HG03159 (cell line): ENCODE data around the gene BRD1.
"Not testable (repeated sequence)": the region's sequence is repeated elsewhere in the genome, so short reads cannot be mapped to it uniquely, and the experiment has no call there.

Source experiments
- ATAC-seq: cut with Tn5 transposase; IDR thresholded peaks from one replicate; pipeline ENCODE4 v1.9.1; 2021; ENCODE audit warnings: mild to moderate bottlenecking, moderate library complexity; ENCODE audit not compliant: unreplicated experiment

BRD1 gene

DNA sequence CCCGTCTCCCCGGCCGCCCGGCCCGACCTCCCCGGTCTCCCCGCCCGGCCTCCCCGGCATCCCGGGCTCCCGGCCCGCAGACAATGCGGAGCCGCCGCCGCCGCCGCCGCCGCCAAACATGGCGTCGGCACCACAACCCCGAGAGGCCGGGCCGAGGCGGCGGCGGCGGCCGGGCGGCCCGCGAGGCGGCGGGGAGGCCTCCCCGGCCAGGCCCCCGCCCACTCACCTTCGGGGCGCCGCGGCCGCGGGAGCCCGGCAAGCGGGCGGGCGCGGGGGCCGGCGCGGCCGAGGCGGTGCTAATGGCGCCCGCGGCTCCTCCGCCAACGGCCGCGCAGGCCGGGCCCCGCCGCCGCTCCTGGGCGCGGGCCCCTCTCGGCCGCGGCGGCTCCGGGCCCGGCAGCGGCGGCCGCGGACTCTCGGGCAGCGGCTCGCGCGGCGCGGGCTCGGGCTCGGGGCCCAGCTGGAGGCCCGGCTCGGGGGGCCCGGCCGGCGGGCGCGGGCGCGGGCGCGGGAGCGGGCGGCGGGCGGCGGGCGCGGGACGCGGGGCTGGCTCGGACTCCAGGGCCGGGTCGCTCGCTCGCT lies 311 bp downstream of the BRD1 start:
- ATAC-seq: no peak

DNA sequence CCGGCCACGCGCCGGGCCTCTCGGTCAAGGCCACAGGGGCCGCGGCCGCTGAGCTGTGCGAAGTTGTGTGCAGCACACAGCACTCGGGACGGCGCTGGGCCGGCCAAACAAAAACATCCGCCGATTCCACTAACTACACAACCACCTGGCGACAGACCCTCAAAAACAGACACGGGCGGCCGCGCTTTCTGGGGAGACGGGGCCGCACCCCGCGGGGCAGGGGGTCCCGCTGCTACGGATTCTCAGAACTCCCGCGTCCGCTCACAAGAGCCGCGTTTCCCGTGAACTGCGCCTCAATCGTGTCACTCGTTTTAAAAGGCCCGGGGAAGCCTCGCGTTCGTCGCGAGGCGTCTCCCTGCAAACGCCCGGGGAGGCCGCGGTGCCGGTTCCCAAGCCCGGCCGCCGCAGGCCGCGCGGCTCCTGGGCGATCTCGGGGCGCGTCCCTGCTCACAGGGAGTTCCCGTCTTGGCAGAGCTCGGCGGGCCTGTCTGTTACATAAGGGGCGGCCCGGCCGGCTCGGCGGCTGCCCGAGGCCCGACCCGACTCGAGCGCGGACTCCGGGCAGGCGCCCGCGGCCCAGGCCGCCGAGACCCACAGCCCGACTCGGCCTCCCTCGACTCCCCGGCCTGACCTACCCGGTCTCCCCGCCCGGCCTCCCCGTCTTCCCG lies 936 bp downstream of the BRD1 start:
- ATAC-seq: no peak

DNA sequence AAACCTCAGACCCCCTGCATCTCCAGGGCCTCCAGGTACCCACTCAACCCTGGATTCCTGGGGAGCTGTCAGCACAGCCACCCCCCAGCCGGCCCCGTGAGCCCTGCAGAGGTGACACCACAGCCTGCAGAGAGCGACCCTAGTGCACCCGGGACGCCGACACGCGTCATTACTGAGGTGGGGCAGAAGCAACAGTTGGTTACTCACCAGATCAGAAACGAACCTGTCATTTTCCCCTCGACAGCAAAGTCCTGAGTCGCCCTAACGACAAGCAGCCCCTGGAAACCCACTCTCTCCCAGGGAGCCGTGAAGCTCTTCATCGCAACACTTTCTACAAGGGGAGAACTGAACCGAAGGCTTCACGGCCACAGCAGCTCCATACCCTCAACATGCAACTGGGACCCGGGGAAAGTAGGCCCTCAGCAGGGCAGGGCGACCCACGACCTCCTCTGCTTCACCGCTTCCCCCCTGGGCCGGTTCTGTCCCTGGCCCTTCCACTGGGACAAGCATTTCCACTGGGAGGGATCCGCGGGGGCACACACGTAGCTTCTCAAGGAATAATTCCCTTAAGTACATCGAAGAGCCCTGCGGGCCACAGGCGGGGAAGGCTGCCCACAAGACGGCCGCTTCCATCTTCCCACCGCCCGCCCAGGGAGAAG lies 1.6 kb downstream of the BRD1 start:
- ATAC-seq: no peak

DNA sequence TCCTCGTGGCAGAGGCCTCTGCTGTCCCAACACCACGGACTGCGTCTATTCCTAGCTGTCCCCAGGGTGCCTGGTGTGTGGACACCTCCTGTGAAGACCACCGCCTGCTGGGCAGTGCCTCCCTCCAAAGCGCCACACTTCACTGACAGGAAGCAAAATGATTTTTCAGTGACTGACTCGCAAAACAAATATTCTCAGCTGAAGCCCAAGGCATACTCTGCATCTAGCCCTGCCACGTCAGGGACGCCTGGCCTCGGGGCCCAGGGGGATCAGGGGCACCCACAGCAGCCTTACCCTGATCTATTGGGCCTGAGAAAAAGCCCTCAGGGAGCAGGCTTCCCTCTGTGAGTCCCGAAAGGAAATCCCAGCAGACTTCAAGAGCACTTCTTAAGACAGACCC lies 2.2 kb downstream of the BRD1 start:
- no peak for ATAC-seq

DNA sequence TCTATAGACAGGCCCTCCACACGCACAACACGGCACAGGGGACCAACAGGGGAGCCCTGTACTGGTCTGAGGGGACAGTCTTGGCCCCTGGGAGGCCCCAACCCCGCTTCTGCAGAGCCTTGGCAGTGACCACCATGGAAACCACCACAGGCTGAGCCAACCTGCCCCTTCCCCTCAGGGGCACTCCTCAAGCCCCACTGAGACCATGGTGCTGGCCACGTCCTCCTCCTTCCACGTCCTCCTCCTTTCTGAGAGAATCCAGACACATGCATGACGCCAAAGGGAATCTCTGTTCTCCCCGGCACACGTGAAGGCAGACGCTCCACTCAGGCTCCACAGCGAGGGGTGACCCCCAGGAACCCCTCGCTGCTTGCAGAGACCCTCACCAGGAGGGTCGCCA lies 2.7 kb downstream of the BRD1 start:
- ATAC-seq: no peak

DNA sequence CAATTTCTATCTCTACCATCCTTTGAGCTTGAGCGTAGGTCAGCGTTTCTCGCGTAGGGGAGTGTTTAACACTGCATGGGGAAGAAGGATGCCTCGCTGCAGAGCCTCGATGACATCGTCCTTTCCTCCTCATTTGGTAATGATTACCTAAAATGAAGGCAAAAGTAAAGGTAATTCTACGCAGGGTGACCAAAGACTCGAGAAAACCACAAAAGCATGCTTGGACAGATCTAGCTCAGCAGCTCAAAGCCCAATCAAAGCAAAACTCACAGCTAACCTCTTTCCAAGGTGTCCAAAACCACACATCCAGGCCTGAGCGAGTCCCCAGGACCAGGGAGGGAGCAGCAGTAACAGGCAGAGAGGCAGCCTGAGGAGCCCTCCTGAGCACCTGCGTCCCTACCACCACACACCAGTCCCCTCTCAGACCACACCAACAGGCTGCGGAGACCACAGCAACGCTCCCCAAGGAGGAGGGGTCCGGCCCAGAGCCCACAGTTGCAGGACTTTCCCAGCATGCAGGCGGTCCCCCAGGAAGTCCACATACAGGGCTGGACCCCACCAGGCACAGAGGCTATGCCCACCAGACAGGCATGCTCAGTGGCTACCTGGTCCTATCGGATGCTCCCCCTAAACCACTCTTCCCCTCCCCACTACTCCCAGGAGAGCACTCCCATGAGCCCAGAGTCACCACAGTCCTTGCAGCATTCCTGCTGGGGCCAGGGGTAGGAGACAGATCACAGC lies 3.3 kb downstream of the BRD1 start:
- no peak for ATAC-seq

DNA sequence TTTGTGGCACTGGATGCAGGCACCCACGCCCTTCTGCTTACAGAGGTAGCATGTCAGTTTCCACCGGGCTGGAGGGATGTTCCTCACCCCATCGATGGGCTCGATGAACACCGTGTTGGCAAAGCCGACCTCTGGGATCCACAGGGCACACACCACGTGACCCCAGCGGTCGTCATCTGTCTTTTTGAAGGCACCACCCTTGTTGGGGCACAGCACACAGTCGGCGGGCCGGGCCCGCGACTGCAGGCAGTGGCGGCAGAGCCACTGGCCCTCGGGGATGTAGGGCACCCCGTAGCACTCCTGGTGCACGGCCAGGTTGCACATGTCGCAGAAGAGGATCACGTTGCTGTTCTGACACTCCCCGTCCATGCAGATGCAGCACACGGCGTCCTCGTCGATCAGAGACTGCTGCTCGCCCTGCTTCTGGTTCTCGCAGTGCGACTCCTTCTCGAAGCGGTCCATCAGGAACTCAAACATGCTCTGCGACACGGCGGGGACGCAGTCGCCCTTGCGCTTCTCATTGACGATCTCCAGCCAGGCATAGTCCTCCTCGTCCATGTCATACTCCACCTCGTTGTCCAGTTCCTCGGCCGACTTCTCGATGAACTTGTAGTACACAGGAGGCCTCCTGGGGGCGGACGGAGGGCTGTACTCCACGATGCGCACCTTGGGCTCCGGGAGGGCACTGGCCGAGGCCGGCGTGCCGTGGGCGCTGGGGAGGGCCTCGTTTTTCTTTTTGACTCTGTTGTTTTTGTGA lies 4.2 kb downstream of the BRD1 start:
- ATAC-seq: no peak

DNA sequence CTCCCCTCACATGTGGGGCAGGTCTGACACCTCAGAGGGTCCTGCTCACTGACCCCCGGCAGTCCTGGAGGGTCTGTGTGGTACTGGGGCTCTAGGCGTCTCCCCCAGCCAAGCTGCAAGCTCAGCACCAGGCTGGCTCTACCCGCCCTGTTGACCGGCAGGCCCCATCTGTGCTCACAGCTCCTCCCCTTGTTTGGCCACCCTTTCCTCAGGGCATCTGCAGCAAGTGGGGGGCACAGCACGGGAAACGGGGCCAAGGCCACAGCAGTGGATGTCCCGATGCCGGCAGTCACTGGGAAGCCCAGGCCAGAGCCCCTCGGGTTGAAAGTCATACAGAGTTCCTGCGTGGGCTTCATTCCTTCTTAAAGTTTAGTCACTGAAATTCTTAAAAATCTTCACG lies 5.9 kb downstream of the BRD1 start:
- not testable (repeated sequence) for ATAC-seq

DNA sequence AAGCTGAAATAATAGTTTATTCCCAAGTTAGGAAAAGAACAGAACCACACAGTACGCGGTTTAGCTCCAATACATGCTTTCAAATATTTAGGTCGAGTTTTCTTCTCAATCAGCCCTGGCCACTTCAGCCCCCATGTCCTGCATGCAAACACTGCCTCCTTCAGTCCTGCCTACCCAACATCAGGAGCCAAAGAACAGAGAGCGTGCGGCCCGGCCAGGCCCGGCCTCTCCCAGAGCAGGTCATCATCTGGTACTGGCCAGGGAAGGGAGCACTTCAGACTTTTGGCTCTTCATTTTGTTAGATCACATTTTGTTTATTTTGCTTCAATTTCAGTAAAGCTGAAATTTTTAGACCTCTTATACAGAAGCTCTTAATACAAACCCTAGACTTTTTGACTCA lies 6.7 kb downstream of the BRD1 start:
- no peak for ATAC-seq

DNA sequence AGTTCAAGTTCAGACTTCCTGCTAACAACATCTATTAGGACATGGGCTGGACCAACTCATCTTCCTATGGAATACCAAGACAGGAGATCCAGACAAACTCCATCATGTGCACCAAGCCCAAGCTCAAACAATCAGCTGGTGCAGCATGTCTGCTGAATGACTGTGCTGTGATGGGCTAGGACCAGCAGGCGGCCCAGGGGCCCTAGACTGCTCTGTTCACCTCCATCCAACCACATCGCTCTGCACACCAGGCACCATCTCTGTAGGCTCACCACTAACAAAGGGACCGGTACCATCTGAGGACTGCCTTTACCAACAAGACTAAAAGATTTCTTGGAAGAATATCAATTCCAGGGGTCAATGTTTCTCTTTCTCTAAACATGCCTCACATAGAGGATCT lies 10.3 kb downstream of the BRD1 start:
- ATAC-seq: no peak

DNA sequence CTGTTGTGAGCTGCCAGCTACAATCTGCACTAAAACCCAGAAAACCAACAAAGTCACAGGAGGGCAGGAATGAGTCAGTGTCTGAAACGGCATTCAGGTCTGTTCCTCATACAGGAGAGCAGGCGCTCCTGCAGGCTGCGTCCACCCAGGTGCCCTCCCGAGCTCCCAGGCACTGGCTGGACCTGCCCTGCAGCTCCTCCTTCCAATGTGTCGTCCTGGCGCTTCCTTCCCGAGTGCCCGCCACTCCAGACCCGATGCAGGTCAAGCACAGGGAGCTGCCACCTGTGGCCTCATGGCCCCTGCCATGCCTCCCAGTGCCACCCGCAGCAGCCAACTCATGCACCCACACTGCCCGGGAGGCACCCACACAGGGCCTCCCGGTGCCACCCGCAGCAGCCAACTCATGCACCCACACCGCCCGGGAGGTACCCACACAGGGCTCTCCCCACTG lies 12.0 kb downstream of the BRD1 start:
- no peak for ATAC-seq

DNA sequence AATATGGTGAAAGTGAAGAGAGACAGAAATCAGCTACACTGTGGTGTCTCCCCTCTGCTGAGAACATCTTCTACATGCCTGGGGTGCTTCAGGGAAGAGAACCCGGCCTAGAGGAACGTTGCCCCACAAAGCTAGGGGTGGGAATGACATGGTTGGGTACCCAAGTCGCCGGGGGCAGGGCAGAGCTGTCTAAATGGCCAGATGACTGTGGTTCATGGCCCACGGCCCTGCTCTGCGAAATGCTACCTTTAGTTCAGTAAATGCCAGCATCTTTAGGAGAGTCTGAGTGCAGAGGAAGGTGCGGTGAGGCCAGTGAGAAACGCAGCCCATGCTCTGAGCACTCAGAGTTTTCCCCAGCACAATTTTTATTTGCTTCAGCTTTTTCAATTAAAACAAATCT lies 12.8 kb downstream of the BRD1 start:
- ATAC-seq: no peak

DNA sequence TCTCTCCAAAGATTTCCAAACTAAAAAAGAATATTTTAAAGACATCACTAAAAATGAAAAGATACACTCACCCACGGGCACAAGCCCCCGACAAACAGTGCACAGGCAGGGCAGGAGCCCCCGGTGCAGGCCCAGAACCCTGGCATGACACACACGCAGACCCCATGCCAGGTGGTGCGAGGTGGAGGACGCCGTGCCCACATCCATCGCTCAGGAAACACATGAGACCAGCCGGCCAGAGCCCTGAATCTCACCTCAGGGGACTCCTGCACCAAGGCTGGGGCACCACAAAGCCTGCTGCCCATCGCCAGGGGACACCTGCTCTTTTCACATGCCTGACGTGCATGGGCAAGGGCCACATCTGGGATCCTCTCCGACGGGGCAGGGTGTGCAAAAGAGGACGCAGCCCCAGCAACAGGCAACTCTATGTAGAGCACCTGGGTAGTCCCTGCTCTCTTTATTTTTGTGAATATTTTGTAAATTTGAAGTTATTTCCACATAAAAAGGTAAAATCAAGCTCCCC lies 13.4 kb downstream of the BRD1 start:
- no peak for ATAC-seq

DNA sequence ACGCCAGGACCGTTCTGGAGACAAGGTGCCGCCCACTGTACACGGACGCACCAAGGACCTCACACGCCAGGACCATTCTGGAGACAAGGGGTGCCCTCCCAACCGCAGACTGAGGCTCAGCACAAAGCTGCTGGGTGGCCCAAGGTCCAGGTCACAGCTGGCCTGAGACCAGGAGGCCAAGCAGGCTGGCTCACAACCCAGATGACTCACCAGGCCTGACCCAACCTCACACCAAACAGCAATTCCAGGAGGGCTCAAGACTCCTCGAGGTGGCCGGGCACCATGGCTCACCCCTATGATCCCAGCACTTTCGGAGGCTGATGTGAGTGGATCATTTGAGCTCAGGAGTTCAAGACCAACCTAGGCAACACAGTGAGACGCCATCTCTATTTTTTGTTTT lies 14.8 kb downstream of the BRD1 start:
- no peak for ATAC-seq

DNA sequence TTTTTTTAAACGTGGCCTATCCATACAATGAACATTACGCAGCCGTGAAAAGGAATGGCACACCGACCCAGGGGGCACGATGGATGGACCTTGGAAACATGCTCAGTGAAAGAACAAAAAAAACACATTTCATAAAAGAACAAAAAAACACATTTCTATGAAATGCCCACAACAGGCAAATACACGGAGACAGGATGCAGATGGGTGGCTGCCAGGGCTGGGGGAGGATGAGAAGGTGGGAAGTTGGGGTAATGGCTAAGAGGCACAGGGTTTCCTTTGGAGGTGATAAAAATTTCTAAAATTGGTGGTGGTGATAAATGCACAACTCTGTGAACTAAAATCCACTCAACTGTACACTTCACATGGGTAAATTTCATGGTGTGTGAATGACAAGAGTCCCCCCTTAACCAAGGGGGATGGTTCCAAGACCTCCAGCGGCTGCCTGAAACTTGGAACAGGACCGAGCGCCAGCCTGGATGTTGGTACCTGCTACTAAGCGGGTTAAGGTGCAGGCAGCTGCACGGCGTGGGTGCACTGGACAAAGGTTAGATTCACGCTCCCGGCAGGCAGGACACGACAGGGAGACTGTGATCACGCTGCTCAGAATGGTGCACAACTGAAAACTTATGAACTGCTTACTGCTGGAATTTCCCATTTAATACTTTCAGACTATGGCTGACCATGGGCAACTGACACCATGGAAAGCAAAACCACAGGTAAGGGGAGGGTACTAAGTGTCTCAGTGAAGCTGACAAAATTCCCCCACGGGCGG lies 16.5 kb downstream of the BRD1 start:
- ATAC-seq: no peak

DNA sequence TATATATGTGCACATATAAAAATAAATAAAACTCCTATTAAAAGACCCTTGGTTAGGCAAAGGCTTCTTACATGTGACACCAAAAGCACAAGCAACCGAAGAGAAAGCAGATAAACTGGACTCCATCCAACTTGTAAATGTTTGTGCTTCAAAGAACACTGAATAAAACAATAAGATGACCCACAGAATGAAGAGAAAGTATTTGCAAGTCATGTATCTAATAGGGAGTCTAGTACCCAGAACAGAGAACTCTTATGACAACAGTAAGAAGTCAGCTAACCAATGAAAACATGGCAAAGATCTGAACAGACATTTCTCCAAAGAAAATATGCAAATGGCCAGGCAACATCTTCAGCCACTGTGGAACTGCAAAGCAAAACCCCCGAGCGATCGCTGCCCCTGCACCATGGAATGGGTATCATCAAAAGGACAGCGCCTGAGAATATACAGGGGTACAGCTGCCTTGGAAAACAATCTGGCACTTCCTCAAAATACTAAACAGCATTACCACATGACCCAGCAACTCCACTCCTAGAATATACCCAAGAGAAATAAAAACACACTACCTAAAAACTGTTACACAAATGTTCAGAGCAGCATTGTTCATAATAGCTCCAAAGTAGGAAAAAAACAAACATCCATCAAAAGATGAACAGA lies 17.2 kb downstream of the BRD1 start:
- no peak for ATAC-seq

DNA sequence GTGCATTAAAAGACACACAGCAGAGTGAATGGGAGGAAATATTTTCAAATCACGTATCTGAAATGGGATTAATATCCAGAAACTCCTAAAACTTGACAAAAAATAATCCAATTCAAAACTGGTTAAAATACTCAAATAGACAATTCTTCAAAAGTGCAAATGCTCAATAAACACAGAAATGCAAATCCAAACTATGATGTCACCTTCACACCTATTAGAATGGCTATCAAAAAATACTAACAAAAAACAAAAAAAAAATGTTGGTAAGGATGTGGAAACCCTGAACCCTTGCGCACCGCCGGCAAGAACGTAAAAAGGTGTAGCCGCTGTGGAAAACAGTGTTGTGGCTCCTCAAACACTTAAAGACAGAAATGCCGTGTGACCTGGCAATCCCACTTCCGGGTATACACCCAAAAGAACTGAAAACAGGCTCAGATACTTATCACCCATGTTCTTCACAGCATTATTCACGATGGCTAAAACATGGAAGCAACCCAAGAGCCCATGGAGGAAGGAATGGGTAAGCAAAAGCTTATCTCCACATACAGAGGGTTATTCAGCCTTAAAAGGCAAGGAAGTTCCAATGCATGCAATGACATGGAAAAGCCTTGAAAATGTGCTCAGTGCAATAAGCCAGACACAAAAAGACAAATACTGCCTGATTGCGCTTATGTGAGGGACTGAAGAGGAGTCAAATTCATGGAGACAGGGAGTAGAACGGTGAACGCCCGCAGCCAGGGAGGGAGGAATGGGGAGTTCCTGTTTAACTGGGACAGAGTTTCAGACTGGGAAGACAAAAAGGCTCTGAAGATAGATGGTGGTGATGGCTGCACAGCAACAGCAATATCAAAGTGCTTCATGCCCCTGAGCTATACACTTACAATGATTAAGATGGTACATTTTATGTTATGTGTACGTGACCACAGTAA lies 19.6 kb downstream of the BRD1 start:
- no peak for ATAC-seq

DNA sequence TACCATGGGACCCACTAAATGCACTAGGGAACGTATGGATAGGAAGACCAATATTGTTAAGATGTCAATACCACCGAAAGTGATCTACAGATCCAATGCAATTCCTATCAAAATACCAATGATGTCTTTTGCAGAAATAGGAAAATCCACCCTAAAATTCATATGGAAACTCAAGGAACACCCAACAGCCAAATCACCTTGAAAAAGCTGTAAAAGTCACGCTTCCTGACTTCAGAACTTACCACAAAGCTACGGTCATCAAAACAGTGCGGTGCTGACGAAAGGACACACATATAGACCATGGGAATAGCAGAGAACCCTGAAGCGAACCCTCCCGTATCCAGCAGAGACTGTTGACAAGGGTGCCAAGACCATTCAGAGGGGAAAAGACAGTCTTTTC lies 20.5 kb downstream of the BRD1 start:
- ATAC-seq: no peak
